Anterior cingulate cortex (tissue), 58 donors: ENCODE results near the gene EPHB1.
"Not testable (repeated sequence)": the region's sequence is repeated elsewhere in the genome, so short reads cannot be mapped to it uniquely, and the experiment has no call there.

ENCODE experiments used
- DNase-seq, 58 donors: peaks; one replicate each; lab custom pipeline; 2025; lab: John Stamatoyannopoulos, UW

Gene EPHB1

DNA sequence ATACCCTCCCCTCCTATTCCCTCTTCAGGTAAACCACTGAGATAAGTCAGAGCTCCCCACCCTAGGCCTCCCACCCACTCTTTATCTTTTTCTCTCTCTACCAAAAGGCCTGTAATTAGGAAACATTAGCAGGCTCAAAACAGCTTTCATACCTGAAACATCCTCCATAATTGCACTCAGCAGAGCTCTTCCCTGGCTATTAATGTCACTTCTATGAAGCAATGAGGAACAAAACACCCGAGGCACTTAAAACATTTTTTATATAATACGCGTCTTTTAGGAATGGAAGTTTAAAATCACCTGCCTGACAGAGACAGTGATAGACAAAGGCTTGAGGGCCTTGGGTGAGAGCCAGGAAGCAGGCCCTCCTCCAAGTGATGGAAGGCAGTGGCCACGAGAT lies 138.9 kb downstream of the EPHB1 start:
- no peak for DNase-seq

DNA sequence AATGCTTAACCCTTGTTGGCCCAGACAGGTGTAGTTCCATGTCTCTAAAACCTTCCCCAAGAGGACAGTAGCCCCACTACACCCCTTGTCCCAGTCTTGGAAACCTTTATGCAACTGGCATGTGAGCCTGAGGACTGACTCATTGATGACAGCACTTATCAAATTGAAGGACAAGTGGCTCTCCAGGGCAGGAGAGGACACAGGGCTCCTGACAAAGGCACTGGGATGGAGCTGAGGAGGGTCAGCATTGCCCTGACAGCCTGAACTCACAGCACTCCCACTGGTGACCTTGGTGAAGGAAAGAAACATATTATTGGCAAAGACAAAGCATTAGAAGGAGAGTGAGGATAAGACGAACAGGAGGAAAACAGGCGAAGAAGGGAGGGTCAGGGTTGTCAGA lies 139.9 kb downstream of the EPHB1 start:
- DNase-seq: no peak

DNA sequence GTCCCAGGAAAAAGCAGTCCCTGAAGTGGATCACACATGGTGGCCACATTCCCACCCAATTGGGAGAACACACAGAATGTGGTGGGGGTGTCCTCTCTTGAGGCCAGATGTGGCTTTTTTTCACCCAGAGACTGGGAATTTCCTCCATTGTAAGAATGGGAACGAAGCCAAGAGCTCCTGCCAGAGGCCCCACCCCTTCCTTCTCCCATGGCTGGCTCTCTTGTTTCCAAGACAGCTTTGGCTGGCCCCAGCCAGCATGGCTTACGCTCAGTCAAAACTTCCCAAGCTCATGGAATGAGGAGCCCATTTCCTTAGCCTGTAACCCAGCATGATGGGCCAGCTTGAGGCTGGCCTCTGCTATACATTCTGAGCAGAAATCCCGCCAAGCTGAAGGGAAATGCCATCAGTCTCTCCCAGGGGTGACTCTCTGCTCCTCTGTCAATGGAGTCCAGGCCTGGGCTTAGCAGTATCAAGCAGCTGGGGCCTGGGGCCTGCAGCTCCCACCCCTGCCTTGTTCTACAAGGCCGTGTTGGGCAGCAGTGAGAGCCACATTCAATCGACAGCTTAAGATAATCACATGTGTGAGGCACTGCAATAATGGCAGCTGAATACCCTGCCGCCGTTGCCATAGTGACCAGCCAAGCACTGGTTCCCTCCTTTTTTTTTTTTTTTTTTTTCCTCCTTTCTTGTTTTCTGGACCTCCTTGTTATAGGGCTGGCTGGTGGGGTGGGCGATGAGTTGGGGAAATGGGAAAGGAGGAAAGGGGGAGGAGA lies 142.4 kb downstream of the EPHB1 start:
- peak in 6 of 58 donors; percentile 3 to 31 (median 8) for DNase-seq

DNA sequence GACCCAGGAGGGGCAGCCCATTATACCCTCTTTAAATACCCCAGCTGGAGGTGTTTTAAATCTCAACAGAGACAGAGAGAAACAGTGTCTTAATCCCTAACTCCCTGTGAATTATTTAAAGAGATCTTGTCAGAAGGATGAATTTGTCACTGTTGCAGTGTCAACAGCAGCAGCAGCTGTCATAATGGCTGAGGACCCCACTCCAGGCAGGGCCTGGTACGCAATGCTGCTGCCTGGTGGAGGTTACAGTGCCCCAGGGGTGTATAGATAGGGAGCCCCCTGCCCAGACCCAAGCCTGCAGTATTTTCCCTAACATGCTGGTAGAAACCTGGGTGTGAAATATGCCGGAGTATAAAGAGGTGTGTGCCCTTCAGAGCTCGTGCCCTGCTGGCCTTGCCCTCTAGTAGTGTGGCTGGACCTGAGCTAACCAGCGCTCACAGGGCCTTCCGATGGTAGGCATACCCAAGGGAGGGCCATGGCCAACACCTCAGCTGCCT lies 143.0 kb downstream of the EPHB1 start:
- no peak for DNase-seq

DNA sequence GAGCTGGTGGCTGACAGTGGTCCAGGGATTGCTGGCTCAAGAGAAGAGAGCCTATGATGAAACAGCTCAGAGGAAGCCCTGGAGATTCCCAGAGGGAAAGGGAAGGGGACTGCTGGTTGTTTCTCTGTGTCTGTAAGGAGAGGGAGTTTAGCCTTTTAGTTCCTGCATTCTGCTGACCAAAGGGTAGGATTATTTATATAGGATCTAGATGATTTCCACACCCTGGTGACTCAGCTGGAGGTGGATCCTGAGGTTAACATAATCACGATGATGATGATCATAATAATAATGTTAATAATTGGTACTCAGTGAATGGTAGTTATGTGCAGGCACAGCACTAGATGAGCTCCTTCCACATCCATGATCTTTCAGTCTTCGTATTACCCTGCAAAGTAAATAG lies 144.9 kb downstream of the EPHB1 start:
- no peak for DNase-seq

DNA sequence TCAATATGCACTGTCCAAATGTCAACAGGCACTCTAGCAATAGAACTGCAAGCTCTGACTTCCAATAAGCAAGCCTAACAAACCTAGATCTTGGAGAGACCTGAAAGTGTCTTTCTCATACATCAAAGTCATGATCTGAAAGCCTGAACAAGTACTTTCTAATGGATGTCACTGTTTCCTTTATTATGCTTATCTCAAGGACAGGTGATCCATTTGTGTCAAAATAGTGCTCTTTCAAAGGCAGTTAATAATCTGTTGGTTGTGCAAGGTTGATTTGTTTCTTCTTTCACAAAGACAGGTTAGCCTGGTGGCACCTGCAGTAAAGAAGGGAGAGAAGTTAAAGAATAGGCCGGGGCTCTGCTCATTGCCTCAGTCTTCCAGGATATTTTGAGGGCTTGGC lies 146.8 kb downstream of the EPHB1 start:
- DNase-seq: no peak

DNA sequence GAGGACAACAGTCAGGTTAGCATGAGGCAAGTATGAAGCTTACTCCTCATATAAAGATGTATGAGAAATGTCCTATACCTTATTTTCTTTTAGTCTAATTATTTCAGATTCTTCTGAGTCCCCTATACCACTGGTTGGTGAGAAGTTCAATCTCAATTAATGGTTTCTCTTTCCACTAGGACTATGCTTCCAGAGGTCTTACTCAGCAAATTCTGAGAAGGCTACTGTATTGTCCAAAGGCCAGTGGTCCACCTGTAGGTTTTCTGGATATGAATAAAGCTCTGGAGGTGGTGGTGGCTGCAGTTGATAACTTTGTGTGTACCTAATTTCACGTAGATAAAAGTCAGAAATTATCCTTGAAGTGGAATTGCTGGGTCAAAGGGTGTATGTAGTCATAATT lies 149.4 kb downstream of the EPHB1 start:
- no peak for DNase-seq

DNA sequence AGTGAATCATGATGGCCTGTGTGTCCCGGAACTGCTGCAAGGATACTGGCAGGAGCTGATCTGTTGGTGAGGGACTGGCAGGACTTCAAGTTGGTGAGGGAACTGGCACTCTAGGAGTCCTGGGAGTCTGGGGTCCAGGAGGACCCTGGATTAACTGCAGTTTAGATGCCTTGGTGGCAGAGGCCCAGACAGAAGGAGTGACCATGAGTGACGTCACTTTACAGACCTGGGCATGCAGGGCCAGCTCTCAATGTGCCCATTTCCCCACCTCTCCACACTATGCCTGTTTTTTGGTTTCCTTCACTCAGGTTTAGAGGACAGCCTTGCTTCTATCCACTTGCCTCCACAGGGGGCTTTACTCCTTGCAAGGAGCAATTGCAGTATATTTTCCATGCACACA lies 154.1 kb downstream of the EPHB1 start:
- DNase-seq: no peak

DNA sequence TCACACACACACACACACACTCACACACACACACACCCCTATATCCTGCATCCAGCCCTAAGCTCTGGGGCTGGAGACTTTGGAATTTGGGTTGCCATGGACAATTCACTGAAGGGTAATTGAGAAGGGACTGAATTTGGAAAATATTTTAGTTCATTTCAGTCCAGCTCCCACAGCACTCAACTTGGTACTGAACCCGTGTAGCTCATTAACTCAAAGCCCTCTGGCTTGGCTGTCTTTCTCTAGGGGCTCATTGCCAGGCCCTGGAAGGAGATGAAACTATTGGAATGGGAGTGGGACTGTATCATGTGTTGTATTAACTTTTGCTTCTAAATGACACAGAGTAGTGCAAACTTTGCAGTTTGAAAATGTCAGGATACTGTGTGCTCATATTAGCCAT lies 157.3 kb downstream of the EPHB1 start:
- DNase-seq: peak in 30 of 58 donors; percentile 8 to 82 (median 40)

DNA sequence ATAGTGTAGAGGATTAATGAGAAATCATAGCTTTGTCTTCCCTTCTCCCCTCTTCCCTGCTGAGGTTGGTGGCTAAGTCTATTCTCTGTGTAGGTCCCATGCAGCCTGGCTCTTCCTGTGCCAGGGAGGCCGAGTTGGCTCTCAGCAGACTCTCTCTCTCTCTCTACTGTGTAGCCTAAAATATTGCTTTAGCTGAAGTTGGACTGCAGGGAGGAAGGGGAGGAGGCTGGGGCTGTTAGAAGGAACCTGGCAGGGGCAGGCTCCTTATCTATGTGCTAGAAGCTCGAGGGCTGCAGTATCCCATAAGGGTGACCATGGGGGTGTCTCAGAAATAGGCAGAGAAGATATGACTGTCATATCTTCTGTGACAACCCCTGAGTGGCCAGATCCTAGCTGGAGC lies 160.8 kb downstream of the EPHB1 start:
- no peak for DNase-seq

DNA sequence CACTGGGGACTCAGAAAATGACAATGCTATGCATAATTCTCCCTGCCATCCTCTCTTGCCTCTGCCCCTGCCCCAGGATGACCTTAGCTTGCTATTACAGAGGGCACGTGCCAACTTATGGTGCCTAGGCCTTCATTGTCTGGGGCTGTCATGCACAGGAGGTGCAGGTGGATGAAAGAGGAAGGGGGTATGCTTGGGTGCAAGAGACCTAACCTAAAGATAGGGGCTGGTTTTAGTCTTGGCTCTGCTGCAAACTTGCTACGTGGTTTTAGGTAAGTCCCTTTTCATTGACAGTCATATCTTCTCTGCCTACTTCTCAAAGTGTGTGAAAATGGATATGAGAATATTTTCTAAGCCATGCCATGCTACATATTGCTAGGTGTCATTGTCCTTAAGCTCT lies 161.3 kb downstream of the EPHB1 start:
- DNase-seq: no peak

DNA sequence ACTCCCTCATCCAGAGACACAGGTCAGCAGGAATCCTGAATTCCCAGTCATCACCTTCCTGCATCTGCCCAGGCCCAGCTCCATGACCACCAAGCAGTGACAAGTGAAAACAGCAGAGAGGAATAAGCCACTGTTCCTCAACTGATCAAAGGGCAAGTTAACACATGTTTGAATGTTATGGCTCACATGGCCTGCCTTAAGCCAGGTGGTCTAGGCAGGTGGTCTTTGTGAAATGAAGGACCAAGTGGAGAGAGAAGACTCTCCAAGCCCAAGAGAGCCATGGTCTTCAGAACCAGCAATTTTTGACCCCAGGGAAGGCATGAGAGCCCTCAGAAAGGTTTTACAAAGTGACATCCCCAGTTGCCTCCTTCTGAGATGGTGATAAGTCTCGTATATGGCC lies 161.8 kb downstream of the EPHB1 start:
- DNase-seq: no peak

DNA sequence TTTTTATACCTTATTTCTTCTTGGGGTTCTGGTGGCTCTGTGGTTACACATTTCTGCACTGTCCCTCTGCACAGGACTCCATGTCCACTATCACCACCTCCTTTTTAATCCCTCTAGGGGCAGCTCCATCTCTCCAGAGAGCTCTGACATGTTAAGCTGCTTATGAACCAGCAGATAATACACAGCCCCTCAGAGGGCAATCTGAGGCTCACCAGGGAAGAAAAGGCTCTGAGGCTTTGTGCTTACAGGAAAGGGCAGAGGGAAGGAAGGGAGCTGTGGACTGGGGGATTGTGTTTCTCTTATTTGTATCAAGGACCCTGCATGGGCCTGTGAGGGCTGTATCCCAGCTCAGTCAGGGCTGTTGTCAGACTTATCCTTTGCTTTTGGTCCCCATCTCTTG lies 164.5 kb downstream of the EPHB1 start:
- no peak for DNase-seq

DNA sequence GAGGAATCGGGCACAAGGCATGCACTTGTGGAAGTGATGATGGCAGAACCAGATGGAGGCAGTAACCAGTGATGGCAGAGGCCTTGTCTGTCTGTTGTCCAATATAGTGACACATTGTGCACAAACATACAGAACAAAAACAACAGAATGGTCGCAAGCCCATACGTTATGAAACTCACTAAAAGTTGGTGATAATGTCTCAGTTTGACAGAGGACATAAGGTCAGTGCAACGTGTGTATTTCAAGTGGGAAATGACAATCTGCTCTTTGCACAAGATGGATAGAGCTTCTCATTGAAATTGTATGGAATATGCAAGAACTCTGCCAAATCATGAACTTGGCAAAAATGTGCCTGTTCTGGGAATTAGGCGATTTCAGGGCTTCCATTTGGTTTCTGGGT lies 169.2 kb downstream of the EPHB1 start:
- DNase-seq: no peak

DNA sequence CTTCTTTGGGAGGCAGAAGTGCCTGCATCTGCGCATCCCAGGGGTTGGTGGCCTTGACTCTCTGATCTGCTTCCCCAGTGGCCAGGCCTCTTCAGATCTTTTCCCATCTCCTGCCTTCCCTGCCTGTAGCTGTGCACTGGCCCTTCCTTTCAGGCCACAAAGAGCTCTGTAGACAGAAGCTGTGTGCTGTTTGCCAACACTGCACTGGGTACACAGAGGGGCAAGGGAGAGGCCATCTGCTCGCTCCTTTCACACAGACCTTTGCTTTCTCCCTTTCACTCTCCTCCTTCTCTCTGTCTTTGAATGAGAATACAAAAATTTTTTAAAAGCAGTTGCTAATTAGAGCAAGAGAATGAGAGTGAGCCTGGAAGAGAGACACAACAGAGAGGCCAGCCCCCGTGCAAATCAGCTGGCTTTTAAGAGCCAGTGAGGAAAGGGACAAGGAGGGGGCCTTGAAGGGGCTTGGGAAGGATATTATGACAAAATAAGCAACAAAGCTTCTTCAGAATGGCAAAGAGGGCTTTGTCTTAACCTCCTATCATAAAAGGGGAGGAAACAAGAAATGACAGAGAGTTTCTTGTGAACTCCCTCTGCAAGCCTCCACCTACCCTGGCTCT lies 170.9 kb downstream of the EPHB1 start:
- peak in 11 of 58 donors; percentile 2 to 23 (median 11) for DNase-seq

DNA sequence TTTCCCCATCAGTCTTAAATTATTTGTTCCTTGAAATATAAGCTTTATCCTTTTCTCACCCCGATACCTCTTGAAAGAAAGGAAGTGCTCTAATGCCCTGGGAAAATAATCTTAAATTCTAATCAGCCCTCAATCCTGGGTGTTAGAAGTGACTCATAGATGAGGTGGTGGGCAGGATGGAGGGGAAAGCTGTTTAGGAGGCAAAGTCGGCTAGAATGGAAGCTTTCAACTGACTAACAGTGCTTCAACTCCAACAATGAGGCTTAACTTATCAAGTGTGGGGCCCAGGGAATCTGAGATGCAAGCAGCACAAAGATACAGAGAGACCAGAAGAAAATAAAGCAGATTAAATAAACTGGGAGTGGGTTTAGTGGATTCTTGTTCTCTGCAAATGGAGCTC lies 175.8 kb downstream of the EPHB1 start:
- no peak for DNase-seq

DNA sequence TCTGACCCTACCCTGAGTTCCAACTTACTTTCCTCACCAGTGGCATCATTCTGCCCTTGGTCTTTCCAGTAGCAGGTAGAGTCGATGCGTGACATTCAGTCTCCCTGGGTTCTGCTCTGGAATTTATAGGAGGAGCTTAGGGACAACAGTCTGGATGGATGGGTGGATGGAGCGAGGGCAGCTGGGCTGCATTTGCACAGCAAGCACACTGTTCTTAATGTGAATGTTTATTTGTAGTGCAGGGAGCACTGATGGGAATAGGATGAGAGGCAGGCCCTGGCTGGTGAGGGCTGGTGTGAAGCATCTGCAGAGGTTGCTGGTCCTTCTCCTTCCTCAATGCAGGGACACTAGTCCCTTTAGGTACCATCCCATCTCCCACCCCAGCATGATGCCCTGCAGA lies 176.2 kb downstream of the EPHB1 start:
- DNase-seq: no peak

DNA sequence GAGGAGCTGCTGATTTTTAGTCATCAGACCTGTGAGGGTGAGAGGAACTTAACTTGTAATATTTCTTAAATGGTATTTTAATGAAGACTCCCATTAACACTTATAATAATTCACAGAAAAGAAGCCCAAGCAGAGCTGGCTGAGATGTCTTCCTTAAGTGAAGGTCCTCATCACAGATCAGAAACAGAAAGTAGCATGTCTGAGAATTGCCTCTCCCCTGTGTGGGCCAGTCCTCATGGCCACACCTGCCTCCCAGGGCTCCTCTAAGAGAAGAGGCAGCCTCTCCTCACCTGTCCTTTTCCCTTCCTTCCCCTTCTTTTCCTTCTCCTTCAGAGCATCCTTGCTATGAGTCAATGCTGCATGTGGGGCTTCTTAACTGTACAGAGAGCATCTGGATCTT lies 176.8 kb downstream of the EPHB1 start:
- DNase-seq: not testable (repeated sequence)

DNA sequence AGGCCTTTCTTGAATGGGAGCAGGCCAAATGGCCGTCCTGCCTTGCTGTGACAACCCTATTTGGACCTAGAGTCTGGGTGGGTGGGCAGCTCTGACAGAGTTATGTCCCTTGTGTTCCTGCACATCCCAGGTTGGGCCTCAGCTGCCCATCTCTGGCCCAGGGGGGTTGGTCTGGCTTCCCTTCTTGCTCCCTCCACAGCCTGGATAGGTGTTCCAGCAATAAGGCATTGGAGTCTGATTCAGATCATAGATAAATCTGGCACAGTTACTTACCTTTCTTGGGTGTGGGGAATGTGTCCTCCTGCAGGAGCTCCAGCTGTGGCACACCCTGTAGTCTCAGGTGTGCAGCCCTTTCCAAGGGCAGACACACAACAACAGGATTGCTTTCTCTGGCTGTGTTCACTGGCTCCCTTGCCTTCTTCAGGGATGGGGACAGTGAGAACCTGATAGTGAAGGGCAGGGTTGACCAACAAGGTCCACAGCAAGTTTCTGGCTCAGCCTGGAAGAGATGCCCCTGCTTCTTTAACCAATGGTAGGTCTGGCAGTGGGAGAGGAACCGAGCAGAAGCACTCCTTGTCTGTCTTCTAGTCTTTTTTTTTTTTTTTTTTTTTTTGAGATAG lies 177.9 kb downstream of the EPHB1 start:
- no peak for DNase-seq

DNA sequence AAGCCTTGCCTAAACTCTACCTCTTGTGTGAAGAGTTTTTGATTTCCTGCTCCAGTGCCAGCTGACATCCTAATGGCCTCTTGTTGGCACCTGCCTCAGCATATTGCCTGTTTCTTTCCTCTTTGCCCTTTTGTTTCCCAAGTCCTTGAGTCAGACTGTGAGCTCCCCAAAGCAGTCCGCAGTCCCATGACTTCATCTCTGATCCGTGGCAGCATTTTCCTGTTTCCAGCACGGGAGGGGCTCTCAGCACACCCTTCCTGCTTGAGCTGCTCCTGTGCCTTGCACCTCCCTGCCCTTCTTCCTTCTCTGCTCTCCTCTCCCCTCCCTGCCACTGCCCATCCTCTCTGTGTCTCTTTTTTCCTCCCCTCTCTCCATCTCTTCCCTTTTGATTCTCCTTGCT lies 179.6 kb downstream of the EPHB1 start:
- DNase-seq: no peak

DNA sequence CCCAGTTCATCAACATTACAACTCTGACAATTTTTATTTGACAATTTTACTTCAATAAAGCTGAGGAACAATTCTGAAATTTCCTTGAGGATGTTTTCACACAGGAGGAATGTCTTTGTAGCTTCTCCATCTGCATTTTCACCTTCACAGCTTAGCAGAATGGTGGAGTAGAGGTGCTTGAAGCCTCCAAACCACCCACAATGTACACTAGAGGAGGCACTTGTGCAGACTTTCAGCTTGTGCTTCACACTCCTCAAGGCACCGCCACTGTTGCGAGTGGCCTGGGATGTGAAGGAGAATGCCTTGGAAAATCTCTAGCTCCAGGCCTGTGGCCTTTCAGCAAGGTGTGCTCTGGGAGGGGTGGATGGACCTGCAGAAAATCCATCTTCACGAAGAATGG lies 181.9 kb downstream of the EPHB1 start:
- no peak for DNase-seq

DNA sequence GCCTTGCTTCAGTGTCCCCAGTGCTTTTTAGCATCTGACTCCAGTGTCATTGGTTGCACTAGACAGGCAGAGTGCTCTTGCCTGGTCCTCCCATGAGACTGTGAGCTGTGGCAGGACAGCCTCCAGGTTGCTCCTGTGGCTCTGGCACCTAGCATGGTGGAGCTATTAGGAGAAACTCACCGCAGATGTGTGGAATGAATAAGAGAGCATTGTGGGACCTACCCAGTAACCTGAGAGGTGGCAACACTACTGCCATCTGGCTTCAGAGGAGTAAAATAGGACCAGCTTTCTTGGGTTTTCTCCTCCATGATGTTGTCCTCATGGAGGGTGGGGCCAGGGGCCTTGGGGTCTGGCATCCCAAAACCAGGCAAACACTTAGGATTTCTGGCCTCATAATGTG lies 183.6 kb downstream of the EPHB1 start:
- no peak for DNase-seq
